Measurements from ENCODE around the gene APBA3.

APBA3 gene

GRCh38 chr19:3746371-3747056 is 15.0 kb downstream of the APBA3 start:
- no peak for DNase-seq (ENCODE audit: low spot score)

- no peak for DNase-seq (ENCODE audit: low spot score)
These were observed 16.0 kb downstream of the APBA3 start for GRCh38 chr19:3745363-3746045.

- no peak for DNase-seq (ENCODE audit: low spot score)
These were observed 18.0 kb downstream of the APBA3 start for GRCh38 chr19:3743486-3743885.

- no peak for DNase-seq (ENCODE audit: low spot score)
These were observed 21.1 kb downstream of the APBA3 start for GRCh38 chr19:3740431-3740830.

- DNase-seq (ENCODE audit: low spot score) = no peak
These were observed 22.8 kb downstream of the APBA3 start for GRCh38 chr19:3738477-3739220.

- DNase-seq (ENCODE audit: low spot score) = no peak
These were observed 23.8 kb downstream of the APBA3 start for GRCh38 chr19:3737487-3738205.

- DNase-seq (ENCODE audit: low spot score) = no peak
These were observed 25.3 kb downstream of the APBA3 start for GRCh38 chr19:3736106-3736724.

- DNase-seq (ENCODE audit: low spot score) = no peak
These were observed 27.2 kb downstream of the APBA3 start for GRCh38 chr19:3734310-3734600.

GRCh38 chr19:3733549-3734309 is 27.8 kb downstream of the APBA3 start:
- no peak for DNase-seq (ENCODE audit: low spot score)

GRCh38 chr19:3732108-3732507 is 29.4 kb downstream of the APBA3 start:
- DNase-seq (ENCODE audit: low spot score) = no peak

GRCh38 chr19:3730457-3730958 is 31.0 kb downstream of the APBA3 start:
- no peak for DNase-seq (ENCODE audit: low spot score)

GRCh38 chr19:3725640-3726310 is 35.7 kb downstream of the APBA3 start:
- DNase-seq (ENCODE audit: low spot score) = no peak

- no peak for DNase-seq (ENCODE audit: low spot score)
These were observed 36.4 kb downstream of the APBA3 start for GRCh38 chr19:3725121-3725520.

GRCh38 chr19:3723883-3724282 is 37.6 kb downstream of the APBA3 start:
- no peak for DNase-seq (ENCODE audit: low spot score)

GRCh38 chr19:3723110-3723488 is 38.4 kb downstream of the APBA3 start:
- no peak for DNase-seq (ENCODE audit: low spot score)

- DNase-seq (ENCODE audit: low spot score) = no peak
These were observed 38.9 kb downstream of the APBA3 start for GRCh38 chr19:3722443-3723109.

GRCh38 chr19:3721887-3722442 is 39.5 kb downstream of the APBA3 start:
- DNase-seq (ENCODE audit: low spot score) = no peak

GRCh38 chr19:3721131-3721886 is 40.2 kb downstream of the APBA3 start:
- no peak for DNase-seq (ENCODE audit: low spot score)

- DNase-seq (ENCODE audit: low spot score) = no peak
These were observed 41.1 kb downstream of the APBA3 start for GRCh38 chr19:3720349-3720917.
